Retinal pigment epithelial cell (primary cell): ENCODE results near the gene AP5S1.

ENCODE experiments used
- DNase-seq: peaks from one replicate; pipeline ENCODE4 v3.0.0-alpha.2; 2010; ENCODE audit warnings: low read depth
- H3K4me3 ChIP-seq: 2 replicates; pipeline ENCODE4 v1.5.1; 2011; ENCODE audit warnings: mild to moderate bottlenecking, low read length, control low read depth, moderate library complexity
- CTCF ChIP-seq: conservative IDR thresholded peaks from 2 replicates; pipeline ENCODE4 v1.5.1; 2011; ENCODE audit warnings: low read depth, low read length, control low read depth, inconsistent platforms

AP5S1 gene

GRCh38 chr20:3813848-3814581 is 6.3 kb upstream of the AP5S1 start:
- no peak for TF ChIP-seq CTCF
- no peak overlapping the region for H3K4me3 ChIP-seq
- DNase-seq, result no peak

GRCh38 chr20:3814928-3815495 is 5.3 kb upstream of the AP5S1 start:
- H3K4me3 ChIP-seq, result no peak overlapping the region
- no peak for TF ChIP-seq CTCF
- DNase-seq, result no peak

- no peak for DNase-seq
- no peak for TF ChIP-seq CTCF
- no peak overlapping the region for H3K4me3 ChIP-seq
Observed at GRCh38 chr20:3815703-3816315, 4.5 kb upstream of the AP5S1 start.

GRCh38 chr20:3818155-3819151 is 1.9 kb upstream of the AP5S1 start:
- no peak overlapping the region for H3K4me3 ChIP-seq
- peak; percentile 87 for TF ChIP-seq CTCF
- DNase-seq, result no peak

- no peak for DNase-seq
- peak overlapping the region; percentile 32 for H3K4me3 ChIP-seq
- no peak for TF ChIP-seq CTCF
Observed at GRCh38 chr20:3819411-3820047, 818 bp upstream of the AP5S1 start.

GRCh38 chr20:3820901-3821727 is 767 bp downstream of the AP5S1 start:
- no peak for TF ChIP-seq CTCF
- DNase-seq, result no peak
- peak overlapping the region; percentile 86 for H3K4me3 ChIP-seq
